ENCODE data around the gene MKLN1. TPM values are rescaled to one million over a fixed set of nuclear protein-coding genes. Genes with fewer than 3 reads are reported as not detected.

Gene MKLN1
- total and polyA plus RNA-seq, 2 of the 4 experiments (the other 2 are of a cell fraction) = 17.5 to 52.0 TPM

DNA sequence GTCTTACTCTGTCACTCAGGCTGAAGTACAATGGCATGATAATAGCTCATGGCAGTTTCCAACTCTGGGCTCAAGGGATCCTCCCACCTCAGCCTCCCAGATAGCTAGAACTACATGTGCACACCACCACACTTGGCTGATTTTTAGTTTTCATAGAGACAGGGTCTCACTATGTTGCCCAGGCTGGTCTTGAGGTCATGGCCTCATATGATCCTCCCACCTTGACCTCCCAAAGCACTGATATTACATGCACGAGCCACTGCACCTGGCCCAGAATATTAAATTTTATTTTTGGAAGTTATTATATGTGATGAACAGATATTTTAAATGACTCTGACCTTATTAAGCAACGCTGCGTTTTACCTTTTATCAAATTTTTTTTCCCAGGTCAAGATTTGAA, 134.4 kb downstream of the MKLN1 start:
- TF ChIP-seq RAD21 (IDR thresholded peaks at IDR 0.05; ENCODE audit: low read length) = no peak
- TF ChIP-seq NFE2L2 (IDR thresholded peaks at IDR 0.05; ENCODE audit: low read depth, low read length) = no peak
- no peak for TF ChIP-seq ELK1 (IDR thresholded peaks at IDR 0.05; ENCODE audit: borderline replicate concordance, low read depth, low read length)
- no peak for TF ChIP-seq USF2 (IDR thresholded peaks at IDR 0.05; ENCODE audit: low read depth, low read length)
- no peak for TF ChIP-seq POLR2A (IDR thresholded peaks at IDR 0.05; ENCODE audit: low read depth, low read length)
- TF ChIP-seq, protein P1, sequence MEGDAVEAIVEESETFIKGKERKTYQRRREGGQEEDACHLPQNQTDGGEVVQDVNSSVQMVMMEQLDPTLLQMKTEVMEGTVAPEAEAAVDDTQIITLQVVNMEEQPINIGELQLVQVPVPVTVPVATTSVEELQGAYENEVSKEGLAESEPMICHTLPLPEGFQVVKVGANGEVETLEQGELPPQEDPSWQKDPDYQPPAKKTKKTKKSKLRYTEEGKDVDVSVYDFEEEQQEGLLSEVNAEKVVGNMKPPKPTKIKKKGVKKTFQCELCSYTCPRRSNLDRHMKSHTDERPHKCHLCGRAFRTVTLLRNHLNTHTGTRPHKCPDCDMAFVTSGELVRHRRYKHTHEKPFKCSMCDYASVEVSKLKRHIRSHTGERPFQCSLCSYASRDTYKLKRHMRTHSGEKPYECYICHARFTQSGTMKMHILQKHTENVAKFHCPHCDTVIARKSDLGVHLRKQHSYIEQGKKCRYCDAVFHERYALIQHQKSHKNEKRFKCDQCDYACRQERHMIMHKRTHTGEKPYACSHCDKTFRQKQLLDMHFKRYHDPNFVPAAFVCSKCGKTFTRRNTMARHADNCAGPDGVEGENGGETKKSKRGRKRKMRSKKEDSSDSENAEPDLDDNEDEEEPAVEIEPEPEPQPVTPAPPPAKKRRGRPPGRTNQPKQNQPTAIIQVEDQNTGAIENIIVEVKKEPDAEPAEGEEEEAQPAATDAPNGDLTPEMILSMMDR (conservative IDR thresholded peaks at IDR 0.05; ENCODE audit: low read depth, low read length) = no peak
- no peak for TF ChIP-seq MAFK (IDR thresholded peaks at IDR 0.05; ENCODE audit: low read depth, low read length)
- TF ChIP-seq CEBPB (IDR thresholded peaks at IDR 0.05; ENCODE audit: low read depth, low read length) = no peak
- TF ChIP-seq MXI1 (IDR thresholded peaks at IDR 0.05; ENCODE audit: borderline replicate concordance, low read depth, low read length) = no peak
- no peak for TF ChIP-seq SMC3 (IDR thresholded peaks at IDR 0.05; ENCODE audit: low read depth, low read length)
- no peak for TF ChIP-seq MAZ (IDR thresholded peaks at IDR 0.05; ENCODE audit: borderline replicate concordance, low read depth, low read length)
- H4K8ac ChIP-seq (ENCODE audit: low read depth in 2 of 2, low read length in 2 of 2) = no peak overlapping the region
- no peak overlapping the region for H3K4me3 ChIP-seq (ENCODE audit: insufficient read depth, low read depth, low read length)
- in situ Hi-C loops (cut with MboI; ENCODE audit: low sequenced_read_pairs) = no loop called here
- WGBS, 2 experiments (ENCODE audit: extremely low coverage in 2 of 2, insufficient read length in 1 of 2) = no CpG with 5 or more reads among the region's 3 CpGs
- H2BK120ac ChIP-seq (ENCODE audit: low read depth, low read length) = no peak overlapping the region
- H2AFZ ChIP-seq (replicated peaks; ENCODE audit: low read length, poor library complexity) = no peak overlapping the region
- H2BK20ac ChIP-seq (ENCODE audit: low read depth, low read length) = no peak overlapping the region
- no peak overlapping the region for H3K4me2 ChIP-seq (ENCODE audit: low read depth, low read length)
- no peak overlapping the region for H3K14ac ChIP-seq (replicated peaks; ENCODE audit: low read depth, low read length)
- no peaks in the 10 kb centered on the region for H3K27me3 ChIP-seq (ENCODE audit: control insufficient read depth, insufficient read depth, low read length)
- H3K4me1 ChIP-seq (ENCODE audit: control insufficient read depth, insufficient read depth, low read length) = no peaks in the 10 kb centered on the region
- H4K20me1 ChIP-seq (ENCODE audit: insufficient read depth, low read length) = no peaks in the 10 kb centered on the region
- dilution Hi-C loops (cut with HindIII; ENCODE audit: low sequenced_read_pairs, unreplicated experiment) = no loop called here
- H3K18ac ChIP-seq (ENCODE audit: low read depth, low read length) = no peak overlapping the region
- H3K9me3 ChIP-seq (ENCODE audit: control insufficient read depth, insufficient read depth, low read length) = no peaks in the 10 kb centered on the region
- no peak overlapping the region for H2BK15ac ChIP-seq (ENCODE audit: low read depth, low read length)
- no peak overlapping the region for H2AK5ac ChIP-seq (ENCODE audit: low read depth, low read length)
- ChIA-PET CTCF (no interaction called here), POLR2A (ENCODE audit: unreplicated experiment) (no interaction called here)
- H3K9me1 ChIP-seq (ENCODE audit: insufficient read depth, low read length) = no peaks in the 10 kb centered on the region; the same call in 1 of the 2 replicates
- peaks cover 17% of the 10 kb centered on the region for H3K36me3 ChIP-seq (ENCODE audit: control insufficient read depth, insufficient read depth, low read length)
- no peak overlapping the region for H3K4ac ChIP-seq (ENCODE audit: low read depth, low read length)
- H2AK9ac ChIP-seq (replicated peaks; ENCODE audit: low read depth, low read length, poor library complexity) = no peak overlapping the region
- intact Hi-C loops (cut with micrococcal nuclease) = no loop called here
- BruUV-seq (replicated peaks) = no TSS peak
- ATAC-seq (ENCODE audit: low read depth) (no peak), DNase-seq (no peak)
- no peak overlapping the region for H3K27ac ChIP-seq (ENCODE audit: insufficient read depth, low read length)
- no peak overlapping the region for H3K23ac ChIP-seq (ENCODE audit: low read depth, low read length)
- no peak overlapping the region for H4K91ac ChIP-seq (ENCODE audit: insufficient read depth, low read depth, low read length)
- peaks cover 7 to 8% of the 10 kb centered on the region in 2 experiments; a peak in 2 of 4 replicates for H3K79me1 ChIP-seq (ENCODE audit: low read depth in 1 of 2, low read length in 2 of 2)
- no peak overlapping the region for H3K56ac ChIP-seq (ENCODE audit: extremely low read depth, insufficient read depth, low read length)
- H2BK5ac ChIP-seq (ENCODE audit: low read depth, low read length, poor library complexity, severe bottlenecking) = no peak overlapping the region
- H3K9ac ChIP-seq (ENCODE audit: low read depth, low read length) = no peak overlapping the region
- H4K5ac ChIP-seq (ENCODE audit: low read depth, low read length) = no peak overlapping the region
